GM18508 (cell line): ENCODE results near the gene RAB4A.

ENCODE experiments used
- ATAC-seq: cut with Tn5 transposase; IDR thresholded peaks from one replicate; pipeline ENCODE4 v1.9.1; 2021; ENCODE audit warnings: moderate number of reproducible peaks; ENCODE audit not compliant: insufficient read depth, unreplicated experiment

The RAB4A gene

GRCh38 chr1:229293528-229294204 lies 22.8 kb downstream of the RAB4A start:
- no peak for ATAC-seq

- no peak for ATAC-seq
Observed at GRCh38 chr1:229295745-229296144, 24.8 kb downstream of the RAB4A start.

- no peak for ATAC-seq
Observed at GRCh38 chr1:229296541-229296941, 25.6 kb downstream of the RAB4A start.

- ATAC-seq, result no peak
Observed at GRCh38 chr1:229297746-229298145, 26.8 kb downstream of the RAB4A start.

GRCh38 chr1:229298420-229298819 lies 27.5 kb downstream of the RAB4A start:
- ATAC-seq, result no peak

- ATAC-seq, result no peak
Observed at GRCh38 chr1:229298887-229299503, 28.1 kb downstream of the RAB4A start.

- ATAC-seq, result no peak
Observed at GRCh38 chr1:229300099-229300757, 29.3 kb downstream of the RAB4A start.

- no peak for ATAC-seq
Observed at GRCh38 chr1:229302740-229303139, 31.8 kb downstream of the RAB4A start.

- no peak for ATAC-seq
Observed at GRCh38 chr1:229303855-229304254, 32.9 kb downstream of the RAB4A start.

- no peak for ATAC-seq
Observed at GRCh38 chr1:229305392-229305791, 34.5 kb downstream of the RAB4A start.

- no peak for ATAC-seq
Observed at GRCh38 chr1:229309074-229309473, 38.2 kb downstream of the RAB4A start.

- ATAC-seq, result no peak
Observed at GRCh38 chr1:229309684-229310083, 38.8 kb downstream of the RAB4A start.

- ATAC-seq, result no peak
Observed at GRCh38 chr1:229310833-229311232, 39.9 kb downstream of the RAB4A start.

- ATAC-seq, result no peak
Observed at GRCh38 chr1:229316166-229316565, 45.3 kb downstream of the RAB4A start.

- no peak for ATAC-seq
Observed at GRCh38 chr1:229318056-229318455, 47.1 kb downstream of the RAB4A start.

- ATAC-seq, result no peak
Observed at GRCh38 chr1:229319487-229319886, 48.6 kb downstream of the RAB4A start.

GRCh38 chr1:229323201-229323600 lies 52.3 kb downstream of the RAB4A start:
- no peak for ATAC-seq

- no peak for ATAC-seq
Observed at GRCh38 chr1:229323885-229324553, 53.1 kb downstream of the RAB4A start.

GRCh38 chr1:229325401-229325800 lies 54.5 kb downstream of the RAB4A start:
- no peak for ATAC-seq

- ATAC-seq, result no peak
Observed at GRCh38 chr1:229325853-229326487, 55.1 kb downstream of the RAB4A start.

GRCh38 chr1:229326601-229327000 lies 55.7 kb downstream of the RAB4A start:
- ATAC-seq, result no peak
